NCI-H1092 treated with DMSO at 0.1 percent for 48 hours (cell line): ENCODE results near the gene SPAAR.
"Not testable (repeated sequence)": the region's sequence is repeated elsewhere in the genome, so short reads cannot be mapped to it uniquely, and the experiment has no call there.

Source experiments
- DNase-seq: peaks from one replicate; lab custom pipeline; 2025; lab: John Stamatoyannopoulos, UW

SPAAR gene

GRCh38 chr9:35904338-35904737 is 5.0 kb upstream of the SPAAR start:
- DNase-seq, result no peak

GRCh38 chr9:35905051-35905781 is 4.1 kb upstream of the SPAAR start:
- DNase-seq, result no peak

- DNase-seq, result peak; percentile 25
Observed at GRCh38 chr9:35905912-35906679, 3.2 kb upstream of the SPAAR start, which contains the start of gene HRCT1. HRCT1 (plus strand) TSS chr9:35906202; CDS start chr9:35906288, 86 bp downstream.

GRCh38 chr9:35906923-35907699 is 2.2 kb upstream of the SPAAR start:
- DNase-seq, result no peak

- peak; percentile 33 for DNase-seq
Observed at GRCh38 chr9:35907711-35908503, 1.4 kb upstream of the SPAAR start.

- DNase-seq, result peak; percentile 33
Observed at GRCh38 chr9:35908504-35909125, 675 bp upstream of the SPAAR start.

- no peak for DNase-seq
Observed at GRCh38 chr9:35909687-35910612, 660 bp downstream of the SPAAR start.

- DNase-seq, result peak; percentile 7
Observed at GRCh38 chr9:35910613-35911359, 1.5 kb downstream of the SPAAR start.

GRCh38 chr9:35911690-35912089 is 2.4 kb downstream of the SPAAR start:
- DNase-seq, result no peak

GRCh38 chr9:35912791-35913400 is 3.6 kb downstream of the SPAAR start:
- no peak for DNase-seq

- not testable (repeated sequence) for DNase-seq
Observed at GRCh38 chr9:35913429-35913828, 4.1 kb downstream of the SPAAR start.

GRCh38 chr9:35914301-35914807 is 5.1 kb downstream of the SPAAR start:
- DNase-seq, result no peak

GRCh38 chr9:35915681-35916294 is 6.5 kb downstream of the SPAAR start:
- DNase-seq, result no peak

GRCh38 chr9:35917261-35917660 is 8.0 kb downstream of the SPAAR start:
- DNase-seq, result no peak

- no peak for DNase-seq
Observed at GRCh38 chr9:35918780-35919179, 9.5 kb downstream of the SPAAR start.

GRCh38 chr9:35919212-35920008 is 10.1 kb downstream of the SPAAR start:
- DNase-seq, result no peak

- DNase-seq, result no peak
Observed at GRCh38 chr9:35920051-35920620, 10.8 kb downstream of the SPAAR start.
